HEK293 (cell line): Measurements from ENCODE around the gene EIF4G3.

ENCODE experiments used
- CTCF ChIA-PET: fragments of 350-600 bp; formaldehyde crosslinking; extraction: SDS; loops from one replicate; lab custom pipeline; 2021; ENCODE audit warnings: antibody characterized with exemption; lab: Yijun Ruan, JAX
- POLR2A ChIA-PET: fragments of 300-600 bp; formaldehyde crosslinking; extraction: SDS; loops from one replicate; lab custom pipeline; 2020; ENCODE audit warnings: antibody characterized with exemption, inconsistent platforms; lab: Yijun Ruan, JAX
- H3K27ac ChIP-seq: fragments of 200-500 bp; sonication (Bioruptor generic); 2 replicates; pipeline ENCODE4 v1.5.1; 2014; ENCODE audit warnings: low read depth, low read length, control low read depth, inconsistent platforms; ENCODE audit errors: extremely low read depth
- H3K36me3 ChIP-seq, 2 experiments: fragments of 200-500 bp in 1 of 2; sonication (Bioruptor generic) in 1 of 2; 1 replicate in 1 of 2; 2 replicates in 1 of 2; pipeline ENCODE4 v1.5.1; 2014 to 2017; ENCODE audit warnings: inconsistent platforms in 2 of 2, low read length in 2 of 2; ENCODE audit not compliant: control insufficient read depth in 2 of 2, insufficient read depth in 1 of 2
- H3K4me1 ChIP-seq: fragments of 200-500 bp; sonication (Bioruptor generic); 2 replicates; pipeline ENCODE4 v1.5.1; 2014; ENCODE audit warnings: mild to moderate bottlenecking, low read length, inconsistent platforms; ENCODE audit not compliant: control insufficient read depth, insufficient read depth
- H3K4me3 ChIP-seq: 2 replicates; pipeline ENCODE4 v1.5.1; 2011; ENCODE audit warnings: low read depth, mild to moderate bottlenecking, control low read depth, low read length, moderate library complexity
- H3K9me3 ChIP-seq: fragments of 200-500 bp; sonication (Bioruptor generic); 2 replicates; pipeline ENCODE4 v1.5.1; 2014; ENCODE audit warnings: low read depth, low read length, inconsistent platforms; ENCODE audit not compliant: control insufficient read depth, insufficient read depth
- BCL11B ChIP-seq: fragments of 450-650 bp; formaldehyde crosslinking; IDR thresholded peaks from 2 replicates; pipeline ENCODE4 v1.5.1; 2016; ENCODE audit warnings: low read depth, missing biosample characterization, missing genetic modification characterization
- EGR2 ChIP-seq: fragments of 450-650 bp; formaldehyde crosslinking; IDR thresholded peaks from 2 replicates; pipeline ENCODE4 v1.5.1; 2016; ENCODE audit warnings: low read depth, missing biosample characterization, missing genetic modification characterization
- PRDM1 ChIP-seq: fragments of 450-650 bp; formaldehyde crosslinking; IDR thresholded peaks from 2 replicates; pipeline ENCODE4; 2016; ENCODE audit warnings: missing biosample characterization, missing genetic modification characterization
- REPIN1 ChIP-seq: fragments of 450-650 bp; formaldehyde crosslinking; IDR thresholded peaks from 2 replicates; pipeline ENCODE4 v1.5.1; 2017; ENCODE audit warnings: missing biosample characterization, missing genetic modification characterization, low read depth
- ZFHX2 ChIP-seq: fragments of 450-650 bp; formaldehyde crosslinking; conservative IDR thresholded peaks from 2 replicates; pipeline ENCODE4 v1.5.1; 2016; ENCODE audit warnings: missing biosample characterization, missing genetic modification characterization
- ZFP3 ChIP-seq: fragments of 450-650 bp; formaldehyde crosslinking; IDR thresholded peaks from 2 replicates; pipeline ENCODE4 v1.5.1; 2016; ENCODE audit warnings: low read depth, missing biosample characterization, missing genetic modification characterization
- ZNF112 ChIP-seq: fragments of 450-650 bp; formaldehyde crosslinking; IDR thresholded peaks from 2 replicates; pipeline ENCODE4 v1.5.0; 2017; ENCODE audit warnings: missing biosample characterization, missing genetic modification characterization
- ZNF121 ChIP-seq: fragments of 450-650 bp; formaldehyde crosslinking; IDR thresholded peaks from 2 replicates; pipeline ENCODE4 v1.5.1; 2016; ENCODE audit warnings: missing biosample characterization, missing genetic modification characterization
- ZNF132 ChIP-seq: fragments of 450-650 bp; formaldehyde crosslinking; IDR thresholded peaks from 2 replicates; pipeline ENCODE4 v1.5.1; 2017; ENCODE audit warnings: missing biosample characterization, missing genetic modification characterization, borderline replicate concordance
- ZNF2 ChIP-seq: fragments of 450-650 bp; formaldehyde crosslinking; IDR thresholded peaks from 2 replicates; pipeline ENCODE4 v1.5.1; 2016; ENCODE audit warnings: missing biosample characterization, missing genetic modification characterization
- ZNF302 ChIP-seq: fragments of 450-650 bp; formaldehyde crosslinking; IDR thresholded peaks from 2 replicates; pipeline ENCODE4 v1.5.1; 2016; ENCODE audit warnings: missing biosample characterization, missing genetic modification characterization, low read depth
- ZNF404 ChIP-seq: fragments of 450-650 bp; formaldehyde crosslinking; IDR thresholded peaks from 2 replicates; pipeline ENCODE4 v1.5.1; 2017; ENCODE audit warnings: missing biosample characterization, missing genetic modification characterization
- ZNF423 ChIP-seq: fragments of 450-650 bp; formaldehyde crosslinking; IDR thresholded peaks from 2 replicates; pipeline ENCODE4 v1.5.1; 2016; ENCODE audit warnings: missing biosample characterization, missing genetic modification characterization
- ZNF473 ChIP-seq: fragments of 450-650 bp; formaldehyde crosslinking; IDR thresholded peaks from 2 replicates; pipeline ENCODE4 v1.5.1; 2017; ENCODE audit warnings: missing biosample characterization, missing genetic modification characterization
- ZNF677 ChIP-seq: fragments of 450-650 bp; IDR thresholded peaks from 2 replicates; pipeline ENCODE4 v1.5.0; 2018; ENCODE audit warnings: missing biosample characterization, mild to moderate bottlenecking, missing genetic modification characterization, moderate library complexity
- ZNF707 ChIP-seq: fragments of 450-650 bp; formaldehyde crosslinking; IDR thresholded peaks from 2 replicates; pipeline ENCODE4 v1.5.1; 2016; ENCODE audit warnings: missing biosample characterization, missing genetic modification characterization
- ZNF76 ChIP-seq: fragments of 450-650 bp; formaldehyde crosslinking; IDR thresholded peaks from 2 replicates; pipeline ENCODE4; 2016; ENCODE audit warnings: low read depth, missing biosample characterization, missing genetic modification characterization, borderline replicate concordance
- ZNF776 ChIP-seq: fragments of 450-650 bp; formaldehyde crosslinking; IDR thresholded peaks from 2 replicates; pipeline ENCODE4 v1.5.0; 2017; ENCODE audit warnings: missing biosample characterization, missing genetic modification characterization, borderline replicate concordance
- ZNF791 ChIP-seq: fragments of 450-650 bp; formaldehyde crosslinking; IDR thresholded peaks from 2 replicates; pipeline ENCODE4 v1.5.1; 2016; ENCODE audit warnings: missing biosample characterization, missing genetic modification characterization
- ZSCAN16 ChIP-seq: fragments of 450-650 bp; formaldehyde crosslinking; IDR thresholded peaks from 2 replicates; pipeline ENCODE4 v1.5.1; 2016; ENCODE audit warnings: missing biosample characterization, missing genetic modification characterization
- ZXDB ChIP-seq: fragments of 450-650 bp; formaldehyde crosslinking; IDR thresholded peaks from 2 replicates; pipeline ENCODE4 v1.5.1; 2016; ENCODE audit warnings: missing biosample characterization, missing genetic modification characterization
- TF ChIP-seq, protein P1 (sequence below): fragments of 450-650 bp; formaldehyde crosslinking; IDR thresholded peaks from 2 replicates; pipeline ENCODE4 v1.5.1; 2017; ENCODE audit warnings: missing biosample characterization, missing genetic modification characterization
- TF ChIP-seq, protein P2 (sequence below): fragments of 450-650 bp; IDR thresholded peaks from 2 replicates; pipeline ENCODE4 v1.5.1; 2018; ENCODE audit warnings: missing biosample characterization, mild to moderate bottlenecking, missing genetic modification characterization
- TF ChIP-seq, protein P3 (sequence below): fragments of 450-650 bp; formaldehyde crosslinking; conservative IDR thresholded peaks from 2 replicates; pipeline ENCODE4 v1.5.1; 2016; ENCODE audit warnings: low read depth, missing biosample characterization, missing genetic modification characterization

The EIF4G3 gene

DNA sequence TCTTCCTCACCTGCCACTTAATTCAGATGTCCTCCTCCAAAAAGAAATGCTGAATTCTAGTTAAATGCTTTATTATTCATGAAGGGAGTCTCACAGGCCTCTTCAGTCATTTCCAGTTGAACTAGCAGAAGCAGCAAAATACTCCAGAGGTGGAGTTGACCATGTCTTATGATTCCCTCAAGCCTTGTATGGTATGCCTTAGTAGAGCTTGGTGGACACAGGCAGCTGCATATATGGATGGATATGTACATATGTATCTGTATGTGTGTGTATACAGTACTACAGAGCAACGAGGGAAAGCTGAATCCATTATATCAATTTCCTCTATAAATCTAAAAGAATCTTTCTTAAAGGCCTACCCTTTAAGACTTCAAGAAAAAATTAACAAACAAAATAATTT lies 306.0 kb downstream of the EIF4G3 start (continued):
- TF ChIP-seq ZNF112 (tag by site-specific recombination) (no peak), ZNF404 (tag by site-specific recombination) (no peak), ZFP3 (no peak), PRDM1 (no peak), ZSCAN16 (no peak), ZXDB (no peak), ZNF2 (tag by site-specific recombination) (no peak), ZNF121 (tag by site-specific recombination) (no peak), REPIN1 (tag by site-specific recombination) (no peak), EGR2 (tag by site-specific recombination) (no peak)
- TF ChIP-seq, protein P1, sequence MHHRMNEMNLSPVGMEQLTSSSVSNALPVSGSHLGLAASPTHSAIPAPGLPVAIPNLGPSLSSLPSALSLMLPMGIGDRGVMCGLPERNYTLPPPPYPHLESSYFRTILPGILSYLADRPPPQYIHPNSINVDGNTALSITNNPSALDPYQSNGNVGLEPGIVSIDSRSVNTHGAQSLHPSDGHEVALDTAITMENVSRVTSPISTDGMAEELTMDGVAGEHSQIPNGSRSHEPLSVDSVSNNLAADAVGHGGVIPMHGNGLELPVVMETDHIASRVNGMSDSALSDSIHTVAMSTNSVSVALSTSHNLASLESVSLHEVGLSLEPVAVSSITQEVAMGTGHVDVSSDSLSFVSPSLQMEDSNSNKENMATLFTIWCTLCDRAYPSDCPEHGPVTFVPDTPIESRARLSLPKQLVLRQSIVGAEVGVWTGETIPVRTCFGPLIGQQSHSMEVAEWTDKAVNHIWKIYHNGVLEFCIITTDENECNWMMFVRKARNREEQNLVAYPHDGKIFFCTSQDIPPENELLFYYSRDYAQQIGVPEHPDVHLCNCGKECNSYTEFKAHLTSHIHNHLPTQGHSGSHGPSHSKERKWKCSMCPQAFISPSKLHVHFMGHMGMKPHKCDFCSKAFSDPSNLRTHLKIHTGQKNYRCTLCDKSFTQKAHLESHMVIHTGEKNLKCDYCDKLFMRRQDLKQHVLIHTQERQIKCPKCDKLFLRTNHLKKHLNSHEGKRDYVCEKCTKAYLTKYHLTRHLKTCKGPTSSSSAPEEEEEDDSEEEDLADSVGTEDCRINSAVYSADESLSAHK: no peak
- TF ChIP-seq, protein P2, sequence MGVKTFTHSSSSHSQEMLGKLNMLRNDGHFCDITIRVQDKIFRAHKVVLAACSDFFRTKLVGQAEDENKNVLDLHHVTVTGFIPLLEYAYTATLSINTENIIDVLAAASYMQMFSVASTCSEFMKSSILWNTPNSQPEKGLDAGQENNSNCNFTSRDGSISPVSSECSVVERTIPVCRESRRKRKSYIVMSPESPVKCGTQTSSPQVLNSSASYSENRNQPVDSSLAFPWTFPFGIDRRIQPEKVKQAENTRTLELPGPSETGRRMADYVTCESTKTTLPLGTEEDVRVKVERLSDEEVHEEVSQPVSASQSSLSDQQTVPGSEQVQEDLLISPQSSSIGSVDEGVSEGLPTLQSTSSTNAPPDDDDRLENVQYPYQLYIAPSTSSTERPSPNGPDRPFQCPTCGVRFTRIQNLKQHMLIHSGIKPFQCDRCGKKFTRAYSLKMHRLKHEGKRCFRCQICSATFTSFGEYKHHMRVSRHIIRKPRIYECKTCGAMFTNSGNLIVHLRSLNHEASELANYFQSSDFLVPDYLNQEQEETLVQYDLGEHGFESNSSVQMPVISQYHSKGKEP (tag by site-specific recombination): no peak
- TF ChIP-seq, protein P3, sequence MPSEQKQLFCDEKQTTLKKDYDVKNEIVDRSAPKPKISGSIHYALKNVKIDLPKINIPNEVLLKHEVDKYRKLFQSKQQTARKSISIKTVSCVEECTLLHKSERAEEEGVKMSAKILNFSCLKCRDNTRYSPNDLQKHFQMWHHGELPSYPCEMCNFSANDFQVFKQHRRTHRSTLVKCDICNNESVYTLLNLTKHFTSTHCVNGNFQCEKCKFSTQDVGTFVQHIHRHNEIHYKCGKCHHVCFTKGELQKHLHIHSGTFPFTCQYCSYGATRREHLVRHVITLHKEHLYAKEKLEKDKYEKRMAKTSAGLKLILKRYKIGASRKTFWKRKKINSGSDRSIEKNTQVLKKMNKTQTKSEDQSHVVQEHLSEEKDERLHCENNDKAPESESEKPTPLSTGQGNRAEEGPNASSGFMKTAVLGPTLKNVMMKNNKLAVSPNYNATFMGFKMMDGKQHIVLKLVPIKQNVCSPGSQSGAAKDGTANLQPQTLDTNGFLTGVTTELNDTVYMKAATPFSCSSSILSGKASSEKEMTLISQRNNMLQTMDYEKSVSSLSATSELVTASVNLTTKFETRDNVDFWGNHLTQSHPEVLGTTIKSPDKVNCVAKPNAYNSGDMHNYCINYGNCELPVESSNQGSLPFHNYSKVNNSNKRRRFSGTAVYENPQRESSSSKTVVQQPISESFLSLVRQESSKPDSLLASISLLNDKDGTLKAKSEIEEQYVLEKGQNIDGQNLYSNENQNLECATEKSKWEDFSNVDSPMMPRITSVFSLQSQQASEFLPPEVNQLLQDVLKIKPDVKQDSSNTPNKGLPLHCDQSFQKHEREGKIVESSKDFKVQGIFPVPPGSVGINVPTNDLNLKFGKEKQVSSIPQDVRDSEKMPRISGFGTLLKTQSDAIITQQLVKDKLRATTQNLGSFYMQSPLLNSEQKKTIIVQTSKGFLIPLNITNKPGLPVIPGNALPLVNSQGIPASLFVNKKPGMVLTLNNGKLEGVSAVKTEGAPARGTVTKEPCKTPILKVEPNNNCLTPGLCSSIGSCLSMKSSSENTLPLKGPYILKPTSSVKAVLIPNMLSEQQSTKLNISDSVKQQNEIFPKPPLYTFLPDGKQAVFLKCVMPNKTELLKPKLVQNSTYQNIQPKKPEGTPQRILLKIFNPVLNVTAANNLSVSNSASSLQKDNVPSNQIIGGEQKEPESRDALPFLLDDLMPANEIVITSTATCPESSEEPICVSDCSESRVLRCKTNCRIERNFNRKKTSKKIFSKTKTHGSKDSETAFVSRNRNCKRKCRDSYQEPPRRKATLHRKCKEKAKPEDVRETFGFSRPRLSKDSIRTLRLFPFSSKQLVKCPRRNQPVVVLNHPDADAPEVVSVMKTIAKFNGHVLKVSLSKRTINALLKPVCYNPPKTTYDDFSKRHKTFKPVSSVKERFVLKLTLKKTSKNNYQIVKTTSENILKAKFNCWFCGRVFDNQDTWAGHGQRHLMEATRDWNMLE (tag by site-specific recombination): no peak

DNA sequence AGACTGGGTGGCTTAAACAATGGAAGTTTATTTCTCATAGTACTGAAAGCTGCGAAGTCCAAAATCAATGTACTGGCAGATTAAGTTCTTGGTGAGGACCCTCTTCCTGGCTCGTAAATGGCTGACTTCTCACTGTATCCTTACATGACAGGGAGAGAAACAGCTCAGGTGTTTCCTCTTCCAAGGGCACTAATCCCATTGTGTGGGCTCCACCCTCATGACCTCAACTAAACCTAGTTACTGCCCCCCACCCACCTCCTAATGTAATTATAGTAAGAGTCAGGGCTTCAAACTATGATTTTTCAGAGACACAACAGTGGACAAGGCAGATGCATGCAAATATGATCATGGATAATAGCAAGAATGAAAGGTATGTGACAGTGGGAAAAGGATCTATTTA lies 308.4 kb downstream of the EIF4G3 start:
- TF ChIP-seq ZNF791 (tag by site-specific recombination) (no peak), ZNF132 (no peak), BCL11B (no peak), ZNF776 (tag by site-specific recombination) (no peak), ZNF677 (tag by site-specific recombination) (no peak), ZNF76 (tag by site-specific recombination) (no peak), ZNF302 (tag by site-specific recombination) (no peak), ZNF423 (no peak), ZNF707 (tag by site-specific recombination) (no peak), ZFHX2 (tag by site-specific recombination) (no peak), ZNF473 (tag by site-specific recombination) (no peak)
- Histone ChIP-seq H3K4me1 (no peaks in the 10 kb centered on the region), H3K36me3 (peaks cover 3 to 66% of the 10 kb centered on the region in 2 experiments), H3K4me3 (no peak overlapping the region), H3K27ac (no peak overlapping the region), H3K9me3 (no peaks in the 10 kb centered on the region)
- POLR2A ChIA-PET: no interaction called here
- CTCF ChIA-PET: no interaction called here
